ENCODE data around the gene CHTOP.

DNA sequence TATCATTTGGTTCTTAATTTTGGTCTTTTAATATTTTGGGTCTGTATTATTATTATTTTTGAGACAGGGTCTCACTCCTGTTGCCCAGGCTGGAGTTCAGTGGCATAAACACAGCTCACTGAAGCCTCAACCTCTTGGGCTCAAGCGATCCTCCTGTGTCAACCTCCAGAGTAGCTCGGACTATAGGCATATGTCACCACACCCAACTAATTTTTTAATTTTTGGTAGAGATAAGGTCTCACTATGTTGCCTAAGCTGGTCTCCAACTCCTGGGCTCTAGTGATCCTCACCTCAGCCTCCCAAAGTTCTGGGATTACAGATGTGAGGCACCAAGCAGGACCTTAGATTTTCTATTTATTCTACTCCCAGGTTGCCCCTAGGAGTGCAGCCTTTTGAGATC lies 39.6 kb downstream of the CHTOP start:
- TF ChIP-seq GATA3 (IDR thresholded peaks at IDR 0.05; ENCODE audit: low read depth, low read length) = no peak
- no peak for TF ChIP-seq GATA2 (IDR thresholded peaks at IDR 0.05; ENCODE audit: low read depth, low read length)
